CD4-positive, alpha-beta T cell treated with Interleukin-6 for 4 hours (primary cell): ENCODE data around the gene NGF.

ENCODE experiments used
- DNase-seq: peaks from one replicate; pipeline ENCODE4 v3.0.0-alpha.2; 2020; ENCODE audit warnings: mixed read lengths

The NGF gene

DNA sequence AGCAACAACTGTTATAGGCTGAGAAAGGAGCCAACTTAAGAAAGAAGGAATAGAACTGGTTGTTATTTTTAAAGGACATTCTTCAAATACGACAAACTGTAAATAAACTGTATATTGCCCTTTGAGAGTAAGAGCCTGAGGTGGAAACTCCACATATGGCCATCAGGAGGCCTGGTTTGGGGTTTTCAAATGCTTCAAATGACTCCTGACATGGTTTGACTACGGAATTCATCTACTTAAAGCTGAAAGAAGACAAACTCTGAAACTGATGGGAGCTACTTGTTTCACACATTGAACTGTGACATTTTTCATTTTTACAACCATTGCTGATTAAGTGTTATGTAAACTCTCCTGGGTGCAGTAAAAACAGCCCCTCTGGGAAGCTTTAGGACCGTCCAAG is 59.8 kb downstream of the NGF start:
- no peak for DNase-seq

GRCh38 chr1:115277276-115277675 is 60.8 kb downstream of the NGF start:
- DNase-seq: no peak

DNA sequence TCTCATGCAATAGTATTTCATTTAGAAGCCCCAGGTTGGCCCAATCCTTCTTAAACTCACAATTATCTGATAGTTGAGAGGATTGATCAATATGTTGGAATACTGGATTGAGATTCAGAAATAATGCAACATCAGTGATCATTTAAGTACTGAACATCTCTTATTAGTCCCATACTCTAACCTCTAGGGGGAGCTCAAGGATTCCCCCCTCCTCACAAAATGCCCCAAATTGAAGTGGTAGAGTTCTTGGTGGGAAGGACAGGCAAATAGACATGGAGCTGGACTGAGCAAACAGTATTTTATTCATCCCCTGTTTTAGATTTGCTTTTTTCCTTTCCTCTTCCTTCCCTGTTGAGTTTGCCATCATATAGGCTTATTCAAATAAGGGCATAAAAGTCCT is 62.8 kb downstream of the NGF start:
- no peak for DNase-seq

- DNase-seq: no peak
These were observed 63.6 kb downstream of the NGF start for GRCh38 chr1:115274467-115274866.

GRCh38 chr1:115266729-115267421 is 71.2 kb downstream of the NGF start:
- DNase-seq: no peak

DNA sequence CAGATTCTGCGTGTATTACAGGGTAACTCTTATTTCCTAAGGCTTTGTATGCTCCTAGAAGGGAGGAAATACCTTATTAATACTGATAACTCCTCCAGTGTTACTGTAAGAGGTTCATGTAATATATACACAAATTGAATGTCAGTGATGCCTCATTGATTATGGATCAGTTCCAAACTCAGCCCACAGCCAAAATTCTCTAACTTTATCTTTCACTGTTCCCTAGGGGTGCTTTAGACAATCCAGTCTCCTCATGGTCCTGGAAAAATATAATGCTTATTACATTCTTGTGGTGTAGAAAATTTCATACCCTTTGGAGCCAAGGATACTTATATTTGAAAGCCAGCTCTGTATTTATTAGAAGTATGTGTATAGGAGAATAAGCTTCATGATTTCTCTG is 73.0 kb downstream of the NGF start:
- DNase-seq: no peak

- DNase-seq: no peak
These were observed 75.2 kb downstream of the NGF start for GRCh38 chr1:115262886-115263285.

DNA sequence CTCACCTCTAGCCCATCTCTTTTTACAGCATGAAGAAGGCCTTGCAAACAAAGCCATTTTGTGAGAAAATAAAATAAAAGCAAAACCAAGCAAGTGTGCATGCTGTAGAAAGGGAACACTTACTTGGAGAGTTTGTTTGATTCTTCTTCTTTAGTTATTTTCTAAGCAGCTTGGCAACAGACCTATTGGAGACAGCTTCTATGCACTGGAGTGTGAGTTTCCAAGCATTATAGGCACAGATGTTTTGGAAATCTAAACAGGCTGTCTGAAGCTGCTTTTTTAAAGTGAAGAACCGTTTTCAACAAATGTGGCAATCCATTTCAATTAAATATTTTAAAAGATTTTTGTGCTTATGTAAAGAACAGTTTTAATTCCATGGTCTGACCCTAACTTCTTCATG is 76.6 kb downstream of the NGF start:
- DNase-seq: no peak

DNA sequence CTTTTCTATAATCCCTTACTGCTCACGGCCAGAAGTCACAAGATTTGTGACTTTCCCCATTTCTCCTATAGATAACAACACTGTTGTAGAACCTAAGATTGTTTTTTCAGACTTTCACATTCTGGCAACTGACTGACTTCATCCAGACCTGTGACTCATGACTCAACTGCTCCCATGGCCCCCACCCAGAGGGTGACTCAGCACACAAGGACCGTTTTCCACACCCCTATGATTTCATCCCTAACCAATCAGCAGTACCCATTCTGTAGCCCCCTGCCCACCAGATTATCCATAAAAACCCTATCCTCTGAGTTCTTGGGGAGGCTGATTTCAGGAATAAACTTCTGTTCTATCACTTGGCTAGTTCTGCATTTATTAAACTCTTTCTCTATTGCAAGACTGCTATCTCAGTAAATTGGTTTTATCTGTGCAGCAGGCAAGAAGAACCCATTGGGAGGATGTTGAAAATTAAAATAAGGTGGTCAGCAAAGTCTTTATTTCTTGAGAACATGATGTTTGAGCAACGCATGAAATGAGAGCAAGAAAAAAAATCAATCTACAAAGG is 79.7 kb downstream of the NGF start:
- DNase-seq: no peak

DNA sequence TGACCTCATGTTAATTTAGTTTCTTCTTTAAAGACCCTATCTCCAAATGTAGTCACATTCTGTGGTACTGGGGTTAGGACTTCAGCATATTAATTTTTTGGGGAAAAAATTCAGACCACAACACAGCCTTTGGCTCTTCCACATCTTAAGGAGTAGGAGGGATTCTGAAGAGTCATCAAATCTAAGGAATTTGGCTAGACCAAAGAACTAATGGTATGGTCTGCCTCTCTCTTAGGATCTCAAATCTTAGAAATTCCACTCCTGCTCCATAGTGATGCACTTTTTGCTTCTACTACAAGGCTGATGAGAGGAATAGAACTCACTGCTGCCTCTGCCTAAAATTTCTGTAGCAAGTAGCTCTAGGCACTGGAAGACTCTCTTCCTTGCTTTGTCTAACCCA is 80.5 kb downstream of the NGF start:
- no peak for DNase-seq

GRCh38 chr1:115255154-115255553 is 82.9 kb downstream of the NGF start:
- DNase-seq: no peak

GRCh38 chr1:115252585-115252984 is 85.5 kb downstream of the NGF start:
- no peak for DNase-seq

GRCh38 chr1:115251856-115252255 is 86.2 kb downstream of the NGF start:
- DNase-seq: no peak

GRCh38 chr1:115251340-115251748 is 86.7 kb downstream of the NGF start:
- no peak for DNase-seq

DNA sequence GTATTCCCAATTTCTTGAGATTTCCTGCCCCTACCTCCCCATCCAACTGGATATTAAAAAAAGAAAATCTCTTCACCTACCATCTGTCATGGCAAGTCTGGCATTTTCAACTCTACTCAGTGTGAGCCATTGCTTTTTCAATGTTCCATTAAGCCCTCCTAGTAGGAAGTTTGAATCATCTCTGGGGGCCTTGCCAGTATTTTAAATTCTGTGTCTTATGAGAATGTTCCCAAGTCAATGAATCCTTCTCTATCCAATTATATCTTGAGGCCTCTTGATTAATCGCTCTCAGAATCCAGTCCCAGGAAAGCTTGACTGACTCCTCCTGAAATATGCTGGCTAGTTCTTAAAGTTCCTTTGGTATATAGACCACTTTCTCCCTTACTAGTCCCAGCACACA is 91.5 kb downstream of the NGF start:
- DNase-seq: no peak

DNA sequence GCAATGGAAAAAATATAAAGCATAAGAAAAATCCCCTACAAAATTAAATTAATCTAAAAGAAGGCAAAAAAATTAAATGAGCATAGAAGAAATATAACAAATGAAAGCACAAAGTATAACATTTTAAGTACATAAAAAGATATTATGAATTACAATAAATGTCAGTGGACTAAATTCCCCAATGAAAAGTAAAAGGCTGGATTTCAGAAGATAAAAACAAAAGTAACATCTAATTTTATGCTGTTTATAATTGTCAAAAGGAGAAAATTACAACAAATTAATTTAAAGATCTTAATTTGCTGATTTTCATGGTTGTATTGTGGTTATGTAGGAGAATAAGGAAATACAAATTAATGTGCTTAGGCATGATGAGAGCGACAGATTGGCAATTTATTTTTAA is 92.8 kb downstream of the NGF start:
- DNase-seq: no peak

DNA sequence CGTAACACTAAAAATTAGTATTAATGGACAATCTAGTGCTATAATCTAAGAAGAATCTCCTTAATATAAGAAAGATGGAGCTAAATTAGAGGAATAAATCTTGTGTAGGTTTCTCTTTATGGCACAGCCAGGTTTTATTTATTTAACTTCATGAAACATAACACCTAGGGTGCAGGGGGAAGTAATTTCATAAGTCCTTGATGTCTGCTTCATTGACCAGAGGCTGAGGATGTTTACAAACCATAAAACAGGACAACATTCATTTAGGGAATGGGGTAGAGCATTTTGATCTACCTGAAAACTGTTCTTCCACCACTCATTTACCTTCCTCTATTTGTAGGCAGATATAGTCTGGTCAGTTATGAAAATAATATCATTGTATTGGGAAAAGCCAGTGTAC is 95.5 kb downstream of the NGF start:
- no peak for DNase-seq

GRCh38 chr1:115241309-115241708 is 96.7 kb downstream of the NGF start:
- DNase-seq: no peak

DNA sequence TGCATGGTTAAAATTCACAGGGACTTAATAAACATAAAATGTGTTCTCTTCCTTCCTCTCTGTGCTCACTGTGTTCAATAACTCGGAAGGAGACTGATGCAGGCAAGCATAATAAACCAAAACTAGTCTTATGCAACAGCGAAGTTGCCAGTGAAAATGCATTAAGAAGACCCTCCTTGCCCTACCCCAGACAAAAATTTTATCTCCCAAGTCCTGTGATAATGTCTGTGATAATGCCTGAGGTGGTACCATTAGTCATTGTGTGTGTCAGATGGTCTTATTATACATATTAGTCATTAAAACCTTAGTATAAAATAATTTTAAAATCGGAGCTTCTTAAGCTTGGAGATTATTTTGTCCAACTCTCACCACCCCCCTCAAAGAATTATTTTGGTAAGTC is 97.8 kb downstream of the NGF start:
- DNase-seq: no peak

- no peak for DNase-seq
These were observed 98.6 kb downstream of the NGF start for GRCh38 chr1:115239426-115239825.

DNA sequence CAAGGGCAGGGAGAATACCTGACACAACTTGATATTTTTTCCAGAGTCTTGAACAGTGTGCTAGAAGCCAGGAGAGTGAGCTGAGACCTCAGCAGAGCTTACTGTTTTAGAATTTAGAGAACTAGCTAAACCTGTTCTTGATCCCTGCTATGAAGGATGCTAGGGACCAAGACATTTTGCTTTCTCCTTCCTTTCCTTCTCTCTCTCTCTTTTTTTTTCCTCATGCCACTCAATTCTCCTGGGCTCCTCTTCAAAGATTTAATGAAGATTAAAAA is 99.0 kb downstream of the NGF start:
- no peak for DNase-seq

DNA sequence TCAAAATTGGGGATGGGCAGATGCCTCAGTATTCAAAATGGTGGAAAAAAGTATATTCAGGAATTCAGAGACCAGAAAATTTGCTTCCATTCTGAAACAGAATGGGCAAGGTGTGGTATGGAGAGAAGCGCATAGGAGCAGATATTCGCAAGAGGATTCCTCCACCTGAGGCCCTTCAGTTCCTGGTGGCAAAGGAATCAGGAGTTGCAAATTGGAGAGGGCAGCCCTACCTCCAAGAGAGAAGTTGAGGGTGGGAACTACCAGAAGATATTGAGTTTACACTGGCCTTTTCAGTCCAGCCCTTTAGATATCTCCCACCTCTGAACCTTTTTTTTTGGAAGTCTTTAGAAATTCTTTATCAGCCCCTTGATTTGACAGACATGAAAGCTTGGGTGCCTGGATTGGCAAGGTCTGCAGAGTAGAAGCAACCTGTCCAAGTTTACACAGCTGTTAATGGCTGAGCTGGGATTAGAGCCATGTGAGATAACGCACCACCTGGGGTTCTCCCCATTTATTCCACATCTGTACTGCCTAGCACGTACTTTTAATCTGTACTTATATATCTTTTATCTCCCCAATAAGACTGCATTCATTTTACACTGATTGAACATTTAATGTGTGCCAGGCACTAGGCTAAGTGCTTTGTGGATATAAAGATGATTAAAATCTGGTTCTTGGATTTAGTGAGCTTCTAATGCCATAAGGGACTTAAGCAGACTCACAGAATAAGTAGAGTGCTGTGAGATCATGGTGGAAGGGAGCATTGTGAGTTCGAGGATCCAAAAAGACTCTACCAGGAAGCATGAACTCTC is 99.5 kb downstream of the NGF start:
- DNase-seq: no peak

GRCh38 chr1:115237507-115237906 is 100.5 kb downstream of the NGF start:
- DNase-seq: no peak

DNA sequence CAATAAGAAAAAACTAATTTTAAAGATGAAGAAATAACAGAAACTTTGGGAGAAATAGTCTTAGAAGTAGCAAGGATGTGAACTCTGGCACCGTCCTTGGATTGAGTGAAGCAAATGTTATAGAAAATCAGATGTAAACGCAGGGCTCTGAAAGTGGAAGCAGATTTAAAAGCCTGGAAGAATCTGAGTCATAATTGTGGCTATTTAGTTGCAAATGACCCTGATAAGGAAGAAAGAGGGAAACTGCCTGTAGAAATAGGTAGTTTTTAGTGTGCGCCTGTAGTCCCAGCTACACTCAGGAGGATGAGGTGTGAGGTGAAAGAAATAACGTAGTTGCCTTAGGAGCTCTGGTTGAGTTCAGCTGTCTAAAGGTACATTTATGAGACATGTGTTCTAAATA is 101.0 kb downstream of the NGF start:
- DNase-seq: no peak
